ENCODE measurements around the gene UGT1A1.

UGT1A1 gene

DNA sequence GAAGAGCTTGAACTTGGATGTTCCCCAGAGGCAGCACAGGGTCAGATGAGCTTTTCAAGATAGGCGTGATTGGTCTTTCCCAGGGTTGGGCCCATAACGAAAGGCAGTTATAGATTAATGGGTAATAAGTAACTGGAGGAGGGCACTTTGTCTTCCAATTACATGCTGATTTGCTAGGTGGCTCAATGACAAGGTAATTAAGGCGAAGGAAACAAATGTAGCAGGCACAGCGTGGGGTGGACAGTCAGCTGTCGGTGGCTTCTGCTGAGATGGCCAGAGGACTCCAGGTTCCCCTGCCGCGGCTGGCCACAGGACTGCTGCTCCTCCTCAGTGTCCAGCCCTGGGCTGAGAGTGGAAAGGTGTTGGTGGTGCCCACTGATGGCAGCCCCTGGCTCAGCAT is 41.5 kb upstream of the UGT1A1 start, which contains the start of gene UGT1A4:
TSS of gene UGT1A4 (plus strand) at position 185 of the 400 bp plus-strand sequence. CDS start at position 270, 85 bp downstream.
- TF ChIP-seq, protein P1, sequence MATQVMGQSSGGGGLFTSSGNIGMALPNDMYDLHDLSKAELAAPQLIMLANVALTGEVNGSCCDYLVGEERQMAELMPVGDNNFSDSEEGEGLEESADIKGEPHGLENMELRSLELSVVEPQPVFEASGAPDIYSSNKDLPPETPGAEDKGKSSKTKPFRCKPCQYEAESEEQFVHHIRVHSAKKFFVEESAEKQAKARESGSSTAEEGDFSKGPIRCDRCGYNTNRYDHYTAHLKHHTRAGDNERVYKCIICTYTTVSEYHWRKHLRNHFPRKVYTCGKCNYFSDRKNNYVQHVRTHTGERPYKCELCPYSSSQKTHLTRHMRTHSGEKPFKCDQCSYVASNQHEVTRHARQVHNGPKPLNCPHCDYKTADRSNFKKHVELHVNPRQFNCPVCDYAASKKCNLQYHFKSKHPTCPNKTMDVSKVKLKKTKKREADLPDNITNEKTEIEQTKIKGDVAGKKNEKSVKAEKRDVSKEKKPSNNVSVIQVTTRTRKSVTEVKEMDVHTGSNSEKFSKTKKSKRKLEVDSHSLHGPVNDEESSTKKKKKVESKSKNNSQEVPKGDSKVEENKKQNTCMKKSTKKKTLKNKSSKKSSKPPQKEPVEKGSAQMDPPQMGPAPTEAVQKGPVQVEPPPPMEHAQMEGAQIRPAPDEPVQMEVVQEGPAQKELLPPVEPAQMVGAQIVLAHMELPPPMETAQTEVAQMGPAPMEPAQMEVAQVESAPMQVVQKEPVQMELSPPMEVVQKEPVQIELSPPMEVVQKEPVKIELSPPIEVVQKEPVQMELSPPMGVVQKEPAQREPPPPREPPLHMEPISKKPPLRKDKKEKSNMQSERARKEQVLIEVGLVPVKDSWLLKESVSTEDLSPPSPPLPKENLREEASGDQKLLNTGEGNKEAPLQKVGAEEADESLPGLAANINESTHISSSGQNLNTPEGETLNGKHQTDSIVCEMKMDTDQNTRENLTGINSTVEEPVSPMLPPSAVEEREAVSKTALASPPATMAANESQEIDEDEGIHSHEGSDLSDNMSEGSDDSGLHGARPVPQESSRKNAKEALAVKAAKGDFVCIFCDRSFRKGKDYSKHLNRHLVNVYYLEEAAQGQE (IDR thresholded peaks at IDR 0.05; ENCODE audit: low read depth), result no peak
- TF ChIP-seq TAF1 (IDR thresholded peaks at IDR 0.05; ENCODE audit: low read depth) (no peak), EP300 (IDR thresholded peaks at IDR 0.05; ENCODE audit: borderline replicate concordance) (no peak), CREB1 (IDR thresholded peaks at IDR 0.05; ENCODE audit: low read depth) (no peak)

DNA sequence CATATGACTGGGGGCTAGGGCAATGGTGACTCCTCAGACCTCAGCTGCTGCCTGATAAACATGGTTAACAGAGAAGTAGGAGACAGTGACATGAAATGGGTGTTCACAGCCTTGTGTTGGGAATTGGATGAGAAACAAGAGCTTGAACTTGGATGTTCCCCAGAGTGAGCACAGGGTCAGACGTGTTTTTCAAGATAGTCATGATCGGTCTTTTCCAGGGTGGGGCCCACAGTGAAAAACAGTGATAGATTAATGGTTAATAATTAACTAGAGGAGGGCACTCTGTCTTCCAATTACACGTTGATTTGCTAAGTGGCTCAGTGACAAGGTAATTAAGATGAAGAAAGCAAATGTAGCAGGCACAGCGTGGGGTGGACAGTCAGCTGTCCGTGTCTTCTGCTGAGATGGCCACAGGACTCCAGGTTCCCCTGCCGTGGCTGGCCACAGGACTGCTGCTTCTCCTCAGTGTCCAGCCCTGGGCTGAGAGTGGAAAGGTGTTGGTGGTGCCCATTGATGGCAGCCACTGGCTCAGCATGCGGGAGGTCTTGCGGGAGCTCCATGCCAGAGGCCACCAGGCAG is 31.3 kb upstream of the UGT1A1 start, which contains the start of gene UGT1A3:
TSS of gene UGT1A3 (plus strand) at position 320 of the 579 bp plus-strand sequence. CDS start at position 405, 85 bp downstream.
- TF ChIP-seq RAD21 (IDR thresholded peaks at IDR 0.05; ENCODE audit: low read depth) (no peak), CREB1 (IDR thresholded peaks at IDR 0.05; ENCODE audit: low read depth) (no peak), YY1 (IDR thresholded peaks at IDR 0.05; ENCODE audit: low read depth) (no peak), ZBTB7A (IDR thresholded peaks at IDR 0.05; ENCODE audit: low read depth) (no peak), NFIC (IDR thresholded peaks at IDR 0.05) (no peak), TCF12 (IDR thresholded peaks at IDR 0.05; ENCODE audit: low read depth) (no peak), TEAD4 (IDR thresholded peaks at IDR 0.05) (no peak), TAF1 (IDR thresholded peaks at IDR 0.05; ENCODE audit: low read depth) (no peak)
- TF ChIP-seq, protein P2, sequence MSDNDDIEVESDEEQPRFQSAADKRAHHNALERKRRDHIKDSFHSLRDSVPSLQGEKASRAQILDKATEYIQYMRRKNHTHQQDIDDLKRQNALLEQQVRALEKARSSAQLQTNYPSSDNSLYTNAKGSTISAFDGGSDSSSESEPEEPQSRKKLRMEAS (IDR thresholded peaks at IDR 0.05), result no peak
- TF ChIP-seq, protein P3, sequence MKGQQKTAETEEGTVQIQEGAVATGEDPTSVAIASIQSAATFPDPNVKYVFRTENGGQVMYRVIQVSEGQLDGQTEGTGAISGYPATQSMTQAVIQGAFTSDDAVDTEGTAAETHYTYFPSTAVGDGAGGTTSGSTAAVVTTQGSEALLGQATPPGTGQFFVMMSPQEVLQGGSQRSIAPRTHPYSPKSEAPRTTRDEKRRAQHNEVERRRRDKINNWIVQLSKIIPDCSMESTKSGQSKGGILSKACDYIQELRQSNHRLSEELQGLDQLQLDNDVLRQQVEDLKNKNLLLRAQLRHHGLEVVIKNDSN (IDR thresholded peaks at IDR 0.05), result no peak

DNA sequence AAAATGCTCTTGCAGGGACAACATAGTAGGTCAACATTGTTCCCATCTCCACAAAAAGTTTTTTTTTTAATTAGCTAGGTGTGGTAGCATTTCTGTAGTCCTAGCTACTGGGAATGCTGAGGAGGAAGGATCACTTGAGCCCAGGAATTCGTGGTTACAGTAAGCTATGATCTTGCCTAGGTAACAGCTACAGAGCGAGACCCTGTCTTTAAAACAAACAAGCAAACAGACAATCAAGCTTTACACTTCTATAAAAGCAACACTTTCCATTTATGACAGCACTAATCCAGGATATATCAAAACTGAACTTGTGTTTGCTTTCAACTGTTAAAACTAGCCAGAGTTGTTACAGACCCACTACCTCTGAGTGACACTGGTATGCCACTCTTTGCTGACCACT is 19.2 kb upstream of the UGT1A1 start:
- no peak for TF ChIP-seq ZBTB7A (IDR thresholded peaks at IDR 0.05; ENCODE audit: low read depth)
- TF ChIP-seq YY1 (IDR thresholded peaks at IDR 0.05; ENCODE audit: low read depth), result no peak
- no peak for TF ChIP-seq CEBPB (IDR thresholded peaks at IDR 0.05)
- TF ChIP-seq, protein P2 (IDR thresholded peaks at IDR 0.05), result no peak
- no peak for TF ChIP-seq EP300 (IDR thresholded peaks at IDR 0.05; ENCODE audit: borderline replicate concordance)
- TF ChIP-seq, protein P1 (IDR thresholded peaks at IDR 0.05; ENCODE audit: low read depth), result no peak
- TF ChIP-seq RAD21 (IDR thresholded peaks at IDR 0.05; ENCODE audit: low read depth), result no peak
- TF ChIP-seq CREB1 (IDR thresholded peaks at IDR 0.05; ENCODE audit: low read depth), result no peak
- TF ChIP-seq TEAD4 (IDR thresholded peaks at IDR 0.05), result no peak

DNA sequence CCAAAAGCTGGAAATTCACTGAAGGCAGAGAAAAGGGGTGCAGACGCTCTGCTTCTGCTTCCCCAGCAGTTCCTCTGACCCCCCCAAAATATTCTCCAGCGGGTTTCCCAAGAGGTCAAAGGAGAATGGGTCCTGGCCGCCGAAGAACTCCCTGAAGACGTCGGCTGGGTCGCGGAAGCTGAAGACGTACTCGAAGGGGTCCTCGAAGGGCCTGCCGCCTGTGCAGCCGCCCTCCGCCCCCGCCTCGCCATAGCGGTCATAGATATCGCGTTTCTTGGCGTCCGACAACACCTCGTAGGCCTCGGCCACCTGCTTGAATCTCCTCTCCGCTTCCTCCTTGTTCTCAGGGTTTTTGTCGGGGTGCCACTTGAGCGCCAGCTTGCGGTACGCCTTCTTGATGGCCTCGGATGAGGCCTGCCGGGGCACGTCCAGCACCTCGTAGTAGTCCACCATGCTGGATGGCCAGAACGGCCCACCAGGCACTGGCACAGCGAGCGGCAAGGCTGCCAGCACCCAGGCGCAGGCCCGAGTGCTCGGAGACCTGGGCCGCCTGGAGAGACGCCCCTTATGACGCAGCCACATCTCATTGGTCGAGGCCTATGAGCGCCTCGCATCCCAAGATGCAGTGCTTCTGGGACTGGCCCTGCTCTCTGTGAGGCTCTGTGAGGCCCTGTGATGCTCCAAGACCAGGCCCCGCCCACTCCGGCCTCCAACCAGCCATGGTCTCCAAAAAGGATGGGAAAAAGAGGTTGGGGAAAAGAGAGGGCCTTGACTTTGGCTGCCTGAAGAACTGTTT is 16.4 kb upstream of the UGT1A1 start:
- TF ChIP-seq, protein P1 (IDR thresholded peaks at IDR 0.05; ENCODE audit: low read depth), result no peak
- no peak for TF ChIP-seq ZBTB7A (IDR thresholded peaks at IDR 0.05; ENCODE audit: low read depth)
- TF ChIP-seq TAF1 (IDR thresholded peaks at IDR 0.05; ENCODE audit: low read depth), result no peak
- TF ChIP-seq, protein P3 (IDR thresholded peaks at IDR 0.05), result no peak
- TF ChIP-seq TEAD4 (IDR thresholded peaks at IDR 0.05), result no peak
- TF ChIP-seq NFIC (IDR thresholded peaks at IDR 0.05), result no peak
- no peak for TF ChIP-seq CEBPB (IDR thresholded peaks at IDR 0.05)
- no peak for TF ChIP-seq TCF12 (IDR thresholded peaks at IDR 0.05; ENCODE audit: low read depth)
- no peak for TF ChIP-seq EGR1 (IDR thresholded peaks at IDR 0.05)
- TF ChIP-seq RAD21 (IDR thresholded peaks at IDR 0.05; ENCODE audit: low read depth), result no peak
- TF ChIP-seq CREB1 (IDR thresholded peaks at IDR 0.05; ENCODE audit: low read depth), result no peak
- TF ChIP-seq EP300 (IDR thresholded peaks at IDR 0.05; ENCODE audit: borderline replicate concordance), result no peak
- TF ChIP-seq, protein P2 (IDR thresholded peaks at IDR 0.05), result no peak
- no peak for TF ChIP-seq YY1 (IDR thresholded peaks at IDR 0.05; ENCODE audit: low read depth)
- TF ChIP-seq FOXM1 (IDR thresholded peaks at IDR 0.05; ENCODE audit: borderline replicate concordance, low read depth), result no peak

Measured in Ishikawa (cell line).